HG03439 (cell line): Measurements from ENCODE around the gene INHBB.
"Not testable (repeated sequence)": the region's sequence is repeated elsewhere in the genome, so short reads cannot be mapped to it uniquely, and the experiment has no call there.

ENCODE experiments used
- ATAC-seq: cut with Tn5 transposase; IDR thresholded peaks from one replicate; pipeline ENCODE4 v1.9.1; 2021; ENCODE audit warnings: mild to moderate bottlenecking, moderate library complexity; ENCODE audit not compliant: unreplicated experiment

Gene INHBB

GRCh38 chr2:120315367-120316033, 30.4 kb upstream of the INHBB start:
- no peak for ATAC-seq

DNA sequence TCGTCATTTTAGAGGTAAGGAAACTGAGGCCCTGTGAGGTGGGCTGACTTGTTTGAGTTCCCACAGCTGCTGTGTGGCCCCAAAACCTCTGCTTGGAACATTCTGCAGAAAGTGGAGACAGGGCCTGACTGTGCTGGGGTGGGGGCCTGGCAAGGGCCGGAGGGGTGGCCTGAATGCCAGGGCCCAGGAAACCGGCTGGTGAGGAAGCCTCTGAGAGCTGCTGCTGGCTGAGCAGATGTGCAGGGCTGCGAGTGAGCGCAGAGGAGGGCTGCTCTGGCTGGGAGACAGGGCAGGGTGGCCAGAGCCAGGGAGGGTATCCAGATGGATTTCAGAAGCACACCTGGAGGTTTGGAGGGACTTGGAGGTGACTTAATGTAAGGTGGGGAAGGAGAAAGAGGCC, 29.9 kb upstream of the INHBB start:
- no peak for ATAC-seq

DNA sequence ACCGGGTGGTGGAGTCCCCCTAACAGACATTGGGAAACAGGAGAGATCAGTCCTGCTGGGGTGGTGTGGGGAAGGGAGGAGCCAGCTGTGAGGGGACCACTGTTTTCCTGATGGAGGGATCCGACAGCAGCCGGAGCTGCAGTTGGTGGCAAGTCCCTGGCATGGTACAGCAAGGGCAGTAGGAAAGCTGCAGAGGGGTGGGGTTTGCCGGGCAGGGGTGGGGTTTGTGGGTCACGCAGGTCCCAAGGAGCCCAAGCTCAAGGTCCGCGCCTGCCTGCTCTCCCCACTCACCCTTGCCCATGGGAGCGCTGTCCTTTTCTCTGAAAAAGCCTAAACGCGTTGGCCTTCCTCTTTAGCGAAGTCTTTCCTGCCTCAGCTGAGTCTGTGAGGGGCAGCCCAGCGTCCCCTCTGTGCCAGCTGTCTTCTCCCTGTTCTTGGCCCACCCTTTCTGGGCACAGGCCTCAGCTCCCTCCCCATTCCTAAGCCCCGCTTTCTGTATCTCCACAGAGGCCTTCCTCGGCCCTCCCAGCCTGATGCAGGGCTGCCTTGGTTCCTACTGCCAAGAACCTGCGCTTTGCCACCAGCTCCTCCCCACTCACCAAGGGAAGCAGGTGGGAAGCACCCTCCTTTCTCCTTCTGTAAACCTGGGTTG, 29.3 kb upstream of the INHBB start:
- ATAC-seq, result no peak

DNA sequence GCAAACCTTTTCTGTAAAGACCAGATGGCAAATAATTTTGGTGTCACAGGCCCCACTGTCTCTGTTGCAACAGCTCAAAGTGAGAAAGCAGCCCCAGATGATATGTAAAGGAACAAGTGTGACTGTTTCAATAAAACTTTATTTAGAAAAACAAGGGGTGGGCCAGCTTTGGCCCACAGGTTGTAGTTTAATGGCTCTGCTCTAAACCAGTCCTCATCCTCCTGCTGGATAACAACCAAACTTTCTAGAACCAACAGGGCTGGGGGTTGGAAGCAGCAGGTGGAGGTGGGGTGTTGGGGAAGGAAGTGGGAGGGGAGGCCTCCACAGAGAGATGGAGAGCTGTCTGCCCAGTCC, 28.8 kb upstream of the INHBB start:
- ATAC-seq, result no peak

GRCh38 chr2:120317916-120318315, 28.0 kb upstream of the INHBB start:
- no peak for ATAC-seq

DNA sequence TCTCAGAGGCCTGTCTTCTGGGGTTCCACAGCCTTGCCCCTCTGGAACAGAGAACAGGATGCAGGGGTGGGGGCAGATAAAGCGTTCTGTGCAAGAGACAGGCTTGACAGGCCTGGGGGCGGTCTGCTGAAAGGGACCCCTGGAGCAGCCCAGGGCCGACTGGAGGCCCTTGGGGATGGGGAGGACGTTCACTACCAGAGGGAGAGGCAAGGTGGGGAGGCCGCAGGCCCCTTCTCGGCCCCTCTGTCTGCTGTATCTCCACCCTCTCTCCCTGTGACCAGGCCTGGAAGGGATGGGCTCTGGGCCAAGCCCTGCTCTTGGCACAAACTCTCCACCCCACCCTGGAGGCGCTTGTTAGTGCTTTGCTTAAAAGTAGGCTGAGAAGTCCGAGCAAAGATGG, 27.3 kb upstream of the INHBB start:
- ATAC-seq, result no peak

GRCh38 chr2:120319123-120319522, 26.8 kb upstream of the INHBB start:
- ATAC-seq, result no peak

- ATAC-seq, result no peak
Measured at GRCh38 chr2:120319686-120320317, 26.1 kb upstream of the INHBB start.

GRCh38 chr2:120320318-120320851, 25.6 kb upstream of the INHBB start:
- no peak for ATAC-seq

GRCh38 chr2:120320887-120321556, 24.9 kb upstream of the INHBB start:
- not testable (repeated sequence) for ATAC-seq

DNA sequence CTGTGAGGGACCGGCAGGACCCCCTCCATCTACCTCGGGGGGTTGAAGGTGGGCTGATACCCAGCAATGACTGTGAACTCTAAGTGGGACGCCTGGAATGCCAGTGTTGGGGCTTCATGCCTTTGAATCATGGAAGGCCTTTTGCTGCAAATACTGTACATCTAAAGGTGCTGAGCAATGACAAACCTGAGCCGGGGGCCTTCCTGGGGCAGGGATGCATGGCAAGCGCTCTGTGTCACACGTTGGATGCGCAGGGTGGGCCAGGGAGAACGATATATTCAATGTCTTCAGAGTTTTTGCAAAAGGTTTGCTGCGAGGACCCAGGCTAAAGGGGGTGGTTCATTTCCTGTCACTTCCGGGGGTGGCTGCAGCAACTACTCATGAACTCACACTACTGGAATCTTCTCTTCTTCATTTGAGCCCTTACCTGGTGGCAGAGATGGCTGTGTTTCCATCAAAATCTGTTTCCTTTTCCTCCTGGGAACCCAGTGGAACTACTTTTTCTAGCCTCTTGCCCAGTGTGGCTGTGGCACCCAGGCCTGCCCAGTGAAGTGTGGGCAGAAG, 24.1 kb upstream of the INHBB start:
- ATAC-seq, result no peak

GRCh38 chr2:120322329-120322728, 23.6 kb upstream of the INHBB start:
- no peak for ATAC-seq

DNA sequence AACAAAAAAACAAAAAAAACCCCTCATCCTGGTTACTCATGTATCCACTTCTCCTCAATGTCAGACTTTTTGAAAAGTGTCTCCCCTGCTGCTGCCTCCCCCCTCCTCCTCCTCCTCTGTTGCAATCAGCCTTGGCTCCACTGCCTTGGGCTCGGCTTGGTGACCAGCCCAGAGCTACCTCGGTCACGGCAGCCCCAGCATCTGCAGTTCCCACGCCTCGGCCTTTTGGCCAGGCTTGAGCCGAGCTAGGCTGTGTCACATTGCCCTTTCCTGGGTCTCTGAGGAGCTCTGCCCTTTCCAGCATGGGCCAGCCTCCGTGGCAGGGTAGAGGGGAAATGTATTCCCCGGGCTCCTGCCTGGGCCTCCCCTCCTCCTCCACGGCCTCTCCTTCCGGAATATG, 22.7 kb upstream of the INHBB start:
- no peak for ATAC-seq

DNA sequence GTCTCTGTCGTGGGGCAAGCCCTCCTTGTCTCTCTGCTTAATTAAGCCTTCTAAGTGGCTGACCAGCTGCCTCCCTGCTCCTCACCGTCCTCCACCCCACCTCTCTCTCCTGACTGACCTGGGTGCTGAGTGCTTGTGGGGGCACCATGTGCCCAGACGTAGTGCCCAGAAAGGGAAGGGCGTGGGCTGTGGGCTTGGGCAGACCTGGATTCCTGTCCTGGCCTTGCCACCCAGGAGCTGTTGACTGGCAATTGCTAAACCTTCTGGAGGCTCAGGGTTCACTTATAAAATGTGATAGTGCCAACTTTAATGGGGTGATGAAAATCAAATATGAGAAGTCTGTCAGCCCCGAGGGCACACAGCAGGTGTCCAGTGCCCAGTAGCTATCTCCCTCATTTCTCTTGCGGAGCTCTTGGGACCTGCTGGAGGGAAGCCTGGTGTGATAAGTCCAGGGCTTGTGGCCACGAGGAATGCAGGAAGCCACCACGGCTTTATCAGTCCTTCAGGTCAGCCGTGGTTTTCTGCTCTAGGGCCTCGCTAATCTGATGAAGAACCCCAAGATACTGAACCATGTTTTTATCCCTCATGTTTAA, 22.0 kb upstream of the INHBB start:
- no peak for ATAC-seq

DNA sequence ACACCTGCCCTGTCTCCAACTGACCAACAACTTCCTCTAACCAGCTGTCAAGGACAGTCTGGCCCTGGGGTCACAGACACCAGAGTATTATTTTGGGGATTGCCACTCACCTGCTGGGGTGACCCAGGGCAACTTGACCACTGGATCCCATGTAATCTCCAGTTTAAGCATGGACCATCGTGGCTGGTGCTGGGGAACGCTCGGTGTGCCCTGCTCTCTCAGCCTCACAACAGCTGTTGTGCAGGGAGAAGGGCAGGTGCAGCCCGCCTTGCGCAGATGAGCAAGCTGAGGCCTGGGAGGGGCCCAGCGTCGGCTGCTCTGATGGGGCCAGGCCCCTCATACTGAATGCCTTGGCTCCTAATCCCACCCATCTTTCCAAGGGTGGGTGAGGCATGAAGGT, 21.0 kb upstream of the INHBB start:
- no peak for ATAC-seq

DNA sequence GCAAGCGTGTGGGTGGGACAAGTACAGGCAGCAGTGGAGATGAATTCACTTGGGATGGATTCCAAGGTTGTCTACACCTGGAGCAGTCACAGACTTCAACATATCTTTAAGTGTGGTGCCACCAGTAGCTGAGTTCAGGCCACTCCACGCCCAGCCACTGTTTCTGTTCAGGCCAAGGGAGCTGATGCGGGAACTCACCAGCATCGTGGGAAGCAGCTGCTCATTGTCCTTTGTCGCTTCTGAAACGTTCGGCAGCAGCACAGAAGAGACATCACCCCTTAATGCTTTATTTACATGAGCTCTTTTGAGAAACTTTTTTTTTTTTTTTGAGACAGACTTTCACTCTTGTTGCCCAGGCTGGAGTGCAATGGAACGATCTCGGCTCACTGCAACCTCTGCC, 19.9 kb upstream of the INHBB start:
- no peak for ATAC-seq

DNA sequence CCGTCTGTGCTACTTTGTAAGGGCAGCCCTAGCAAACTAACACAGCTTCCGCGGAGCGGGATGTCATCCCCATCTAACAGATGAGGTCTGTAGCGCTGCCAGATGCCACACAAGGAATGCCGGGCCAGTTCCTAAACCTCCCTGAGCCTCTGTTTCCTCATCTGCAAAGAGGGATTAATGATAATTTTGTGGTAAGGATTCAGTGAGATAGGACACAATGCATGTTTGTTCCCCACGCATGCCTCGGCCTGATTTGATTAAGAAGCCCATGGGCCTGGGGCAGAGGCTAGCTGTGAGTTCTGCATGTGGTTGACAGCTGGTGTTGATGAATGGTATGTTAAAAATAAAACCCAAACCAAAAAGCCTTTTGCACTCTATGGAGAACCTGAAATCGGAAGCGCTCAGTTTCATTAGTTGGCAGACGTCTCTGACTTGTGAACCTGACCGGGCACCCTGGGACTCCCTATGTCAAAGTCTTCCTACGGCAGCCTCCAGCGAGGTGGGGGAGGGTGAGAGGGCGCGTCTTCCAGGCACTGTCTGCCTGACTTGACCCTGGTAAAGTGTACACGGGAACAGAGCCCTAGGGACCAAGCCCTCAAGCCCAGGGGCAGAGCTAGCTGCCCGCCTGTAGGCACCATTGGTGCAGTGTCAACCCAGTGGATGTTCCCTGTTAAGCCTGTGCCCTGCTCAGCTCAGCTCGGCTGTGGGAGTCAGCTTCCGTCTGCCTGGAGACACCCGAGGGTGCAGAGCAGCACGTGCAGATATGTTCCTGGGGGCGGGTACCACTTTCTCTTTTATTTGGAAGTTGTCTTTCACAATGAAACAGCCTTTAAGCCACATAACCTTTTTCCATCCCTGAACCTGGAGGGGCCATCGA, 14.8 kb upstream of the INHBB start:
- no peak for ATAC-seq

DNA sequence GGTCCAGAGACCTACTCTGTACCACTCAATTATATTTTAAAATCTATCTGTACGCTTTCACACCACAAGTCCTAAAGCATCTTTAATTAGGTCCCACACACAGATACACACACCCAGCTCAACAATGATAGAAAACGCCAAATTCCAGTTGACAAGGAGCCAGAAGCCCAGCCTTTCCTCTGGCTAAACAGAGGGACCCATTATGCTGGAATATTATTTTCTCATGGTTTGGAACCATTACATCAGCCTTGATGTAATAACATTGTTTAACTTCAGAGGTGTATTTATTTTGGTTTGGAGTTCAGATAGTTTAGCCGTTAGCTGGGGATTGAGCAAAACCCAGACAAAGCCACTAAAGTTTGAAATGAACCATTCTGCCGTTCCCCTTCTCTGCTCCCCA, 14.0 kb upstream of the INHBB start:
- ATAC-seq, result no peak

- ATAC-seq, result no peak
Measured at GRCh38 chr2:120332384-120332783, 13.6 kb upstream of the INHBB start.

DNA sequence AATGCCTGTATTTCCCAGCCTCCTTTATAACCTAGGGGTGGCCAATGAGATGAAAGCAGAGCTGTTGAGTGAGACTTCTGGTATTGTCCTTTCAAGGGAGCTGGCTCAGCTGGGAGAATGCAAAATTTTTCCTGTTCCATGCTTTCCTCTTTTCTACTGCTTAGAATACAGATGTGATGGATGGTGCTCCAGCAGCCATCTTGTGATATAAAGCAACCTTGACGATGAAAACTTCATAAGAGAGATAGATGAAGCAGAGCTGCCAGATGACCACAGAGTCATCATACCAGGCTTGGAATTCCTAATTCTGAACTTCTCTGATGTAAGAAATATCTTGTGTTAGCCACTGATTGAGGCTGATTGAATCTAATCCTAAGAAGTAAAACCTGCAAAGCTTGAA, 11.9 kb upstream of the INHBB start:
- no peak for ATAC-seq
